HepG2 (cell line): ENCODE results near the gene ADAMTSL4. TPM values are rescaled to one million over a fixed set of nuclear protein-coding genes. Genes with fewer than 3 reads are reported as not detected.

ENCODE experiments used
- GPN1 ChIP-seq: sonication (generic); formaldehyde crosslinking; IDR thresholded peaks from 2 replicates; pipeline ENCODE4 v1.5.1; 2020; ENCODE audit warnings: missing genetic modification reagents, borderline replicate concordance
- HIVEP1 ChIP-seq: sonication (generic); formaldehyde crosslinking; IDR thresholded peaks from 2 replicates; pipeline ENCODE4 v1.4.0; 2020; ENCODE audit warnings: mild to moderate bottlenecking, missing genetic modification reagents
- KDM5B ChIP-seq: sonication (generic); formaldehyde crosslinking; IDR thresholded peaks from 2 replicates; pipeline ENCODE4 v1.4.0; 2020; ENCODE audit warnings: missing genetic modification reagents, mild to moderate bottlenecking, borderline replicate concordance
- MAFK ChIP-seq, 2 experiments: IDR thresholded peaks in 1 of 2; conservative IDR thresholded peaks in 1 of 2; 2 replicates each; pipeline ENCODE4 v1.6.1; 2011; ENCODE audit warnings: improper control_type of control experiment in 2 of 2, low read length in 2 of 2
- SNAPC2 ChIP-seq: sonication (generic); formaldehyde crosslinking; IDR thresholded peaks from 2 replicates; pipeline ENCODE4 v1.8.1; 2022; ENCODE audit warnings: mild to moderate bottlenecking, missing genetic modification reagents
- SRY ChIP-seq: sonication (generic); formaldehyde crosslinking; IDR thresholded peaks from 2 replicates; pipeline ENCODE4 v1.8.0; 2022; ENCODE audit warnings: mild to moderate bottlenecking, missing genetic modification reagents
- SYNCRIP ChIP-seq: fragments of 200-400 bp; formaldehyde crosslinking; IDR thresholded peaks from 2 replicates; pipeline ENCODE4 v1.6.1; 2018; ENCODE audit warnings: mild to moderate bottlenecking, low read depth, low read length; ENCODE audit not compliant: insufficient read depth
- TCF7L2 ChIP-seq: IDR thresholded peaks from 2 replicates; pipeline ENCODE4 v1.6.1; 2011; ENCODE audit warnings: mild to moderate bottlenecking, low read depth, low read length, moderate library complexity
- ZNF501 ChIP-seq: sonication (generic); formaldehyde crosslinking; IDR thresholded peaks from 2 replicates; pipeline ENCODE4 v1.5.1; 2020; ENCODE audit warnings: mild to moderate bottlenecking, moderate library complexity, missing genetic modification reagents
- polyA plus RNA-seq, 8 experiments: library from polyadenylated mRNA; depleted of rRNA in 3 of 8; stranded (reverse) in 7 of 8; unstranded in 1 of 8; fragments of >200 nt; fragmentation: Illumina TruSeq in 4 of 8; extraction: Trizol in 4 of 8; gene quantifications; 2 replicates each; pipeline versions ENCODE4 v1.2.1 to v1.2.3, GENCODE V29; 2011 to 2016; ENCODE audit warnings: low read depth in 4 of 8, missing spikeins in 1 of 8, mixed read lengths in 1 of 8; ENCODE audit not compliant: insufficient read depth in 1 of 8
- total RNA-seq, 5 experiments: library from RNA; depleted of rRNA; stranded (reverse); fragments of >200 nt; fragmentation: Illumina TruSeq; extraction: Trizol; gene quantifications; 2 replicates each; pipeline ENCODE4 v1.2.3, GENCODE V29; 2016; ENCODE audit warnings: low read depth in 1 of 5
- TF ChIP-seq, protein P1 (sequence below): sonication (generic); formaldehyde crosslinking; IDR thresholded peaks from 2 replicates; pipeline ENCODE4 v1.4.0; 2020; ENCODE audit warnings: low read depth, mild to moderate bottlenecking, missing genetic modification reagents
- TF ChIP-seq, protein P2 (sequence below): sonication (generic); formaldehyde crosslinking; IDR thresholded peaks from 2 replicates; pipeline ENCODE4 v1.8.1; 2022; ENCODE audit warnings: mild to moderate bottlenecking, missing genetic modification reagents
- TF ChIP-seq, protein P3 (sequence below): sonication (generic); formaldehyde crosslinking; IDR thresholded peaks from 2 replicates; pipeline ENCODE4 v1.9.0; 2021; ENCODE audit warnings: mild to moderate bottlenecking, missing genetic modification reagents
- TF ChIP-seq, protein P4 (sequence below): sonication (generic); formaldehyde crosslinking; IDR thresholded peaks from 2 replicates; pipeline ENCODE4 v1.4.0; 2020; ENCODE audit warnings: missing genetic modification reagents, low read depth, mild to moderate bottlenecking, borderline replicate concordance
- TF ChIP-seq, protein P5 (sequence below): sonication (generic); formaldehyde crosslinking; IDR thresholded peaks from 2 replicates; pipeline ENCODE4 v1.4.0; 2020; ENCODE audit warnings: missing genetic modification reagents; ENCODE audit errors: not compliant biosample characterization
- TF ChIP-seq, protein P6 (sequence below): sonication (generic); formaldehyde crosslinking; IDR thresholded peaks from 2 replicates; pipeline ENCODE4 v1.4.0; 2020; ENCODE audit warnings: missing genetic modification reagents, borderline replicate concordance

Gene ADAMTSL4
- total and polyA plus RNA-seq, 2 of the 13 experiments (the other 11 are each of a cell fraction or from before 2014, with no cell fraction given), result 3.9 to 16.4 TPM

DNA sequence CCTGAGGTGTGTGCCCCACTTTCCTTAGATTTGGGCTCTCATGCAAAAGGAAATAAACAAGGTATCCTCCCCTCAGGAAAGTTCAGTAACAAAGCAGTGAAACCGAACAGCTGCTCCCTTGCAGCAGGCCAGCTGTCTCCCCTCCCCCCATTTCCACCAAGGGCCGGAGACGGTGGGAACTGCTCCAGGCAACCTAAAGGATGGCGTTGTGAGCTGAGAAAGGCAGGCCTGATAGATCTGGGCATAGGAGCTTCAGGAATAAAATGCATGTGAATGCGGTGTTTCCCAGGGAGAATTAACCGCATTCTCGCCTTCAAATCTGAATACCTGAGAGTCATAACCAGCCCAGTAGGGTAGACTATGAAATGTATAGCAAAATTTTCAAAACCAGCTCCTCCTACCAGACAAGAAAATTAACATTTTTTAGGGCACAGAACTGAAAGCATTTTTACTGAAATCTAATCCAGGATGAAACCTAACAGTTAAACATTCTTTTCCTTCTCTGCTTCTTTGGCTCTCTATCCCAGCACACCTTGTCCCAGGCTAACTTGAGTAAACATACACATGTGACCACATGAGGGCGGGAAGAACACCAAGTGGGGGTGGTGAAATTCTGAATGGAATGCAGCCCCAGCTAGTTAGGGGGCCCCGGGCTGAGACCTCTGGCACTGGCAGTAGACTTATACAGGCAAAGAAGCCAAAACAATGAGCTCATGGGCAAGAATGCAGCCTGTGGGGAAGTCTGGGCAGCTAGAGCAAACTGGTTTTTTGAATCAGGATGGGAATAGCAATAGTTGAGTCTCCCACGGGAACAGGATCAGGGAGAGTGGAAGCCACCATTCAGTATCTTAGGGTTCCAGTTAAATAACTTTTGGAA is 18.7 kb downstream of the ADAMTSL4 start (continued):
- TF ChIP-seq, protein P1, sequence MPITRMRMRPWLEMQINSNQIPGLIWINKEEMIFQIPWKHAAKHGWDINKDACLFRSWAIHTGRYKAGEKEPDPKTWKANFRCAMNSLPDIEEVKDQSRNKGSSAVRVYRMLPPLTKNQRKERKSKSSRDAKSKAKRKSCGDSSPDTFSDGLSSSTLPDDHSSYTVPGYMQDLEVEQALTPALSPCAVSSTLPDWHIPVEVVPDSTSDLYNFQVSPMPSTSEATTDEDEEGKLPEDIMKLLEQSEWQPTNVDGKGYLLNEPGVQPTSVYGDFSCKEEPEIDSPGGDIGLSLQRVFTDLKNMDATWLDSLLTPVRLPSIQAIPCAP (CRISPR knock-in tag), result no peak
- TF ChIP-seq KDM5B (no peak), SNAPC2 (CRISPR knock-in tag) (no peak), HIVEP1 (CRISPR knock-in tag) (no peak), MAFK (conservative IDR thresholded peaks at IDR 0.05 in 1 of 2, IDR thresholded peaks at IDR 0.05 in 1 of 2; ENCODE audit: low read length in 2 of 2) (no peak), TCF7L2 (no peak), SRY (no peak), SYNCRIP (no peak), GPN1 (no peak), ZNF501 (CRISPR knock-in tag) (no peak)
- TF ChIP-seq, protein P2, sequence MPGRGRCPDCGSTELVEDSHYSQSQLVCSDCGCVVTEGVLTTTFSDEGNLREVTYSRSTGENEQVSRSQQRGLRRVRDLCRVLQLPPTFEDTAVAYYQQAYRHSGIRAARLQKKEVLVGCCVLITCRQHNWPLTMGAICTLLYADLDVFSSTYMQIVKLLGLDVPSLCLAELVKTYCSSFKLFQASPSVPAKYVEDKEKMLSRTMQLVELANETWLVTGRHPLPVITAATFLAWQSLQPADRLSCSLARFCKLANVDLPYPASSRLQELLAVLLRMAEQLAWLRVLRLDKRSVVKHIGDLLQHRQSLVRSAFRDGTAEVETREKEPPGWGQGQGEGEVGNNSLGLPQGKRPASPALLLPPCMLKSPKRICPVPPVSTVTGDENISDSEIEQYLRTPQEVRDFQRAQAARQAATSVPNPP, result no peak
- TF ChIP-seq, protein P3, sequence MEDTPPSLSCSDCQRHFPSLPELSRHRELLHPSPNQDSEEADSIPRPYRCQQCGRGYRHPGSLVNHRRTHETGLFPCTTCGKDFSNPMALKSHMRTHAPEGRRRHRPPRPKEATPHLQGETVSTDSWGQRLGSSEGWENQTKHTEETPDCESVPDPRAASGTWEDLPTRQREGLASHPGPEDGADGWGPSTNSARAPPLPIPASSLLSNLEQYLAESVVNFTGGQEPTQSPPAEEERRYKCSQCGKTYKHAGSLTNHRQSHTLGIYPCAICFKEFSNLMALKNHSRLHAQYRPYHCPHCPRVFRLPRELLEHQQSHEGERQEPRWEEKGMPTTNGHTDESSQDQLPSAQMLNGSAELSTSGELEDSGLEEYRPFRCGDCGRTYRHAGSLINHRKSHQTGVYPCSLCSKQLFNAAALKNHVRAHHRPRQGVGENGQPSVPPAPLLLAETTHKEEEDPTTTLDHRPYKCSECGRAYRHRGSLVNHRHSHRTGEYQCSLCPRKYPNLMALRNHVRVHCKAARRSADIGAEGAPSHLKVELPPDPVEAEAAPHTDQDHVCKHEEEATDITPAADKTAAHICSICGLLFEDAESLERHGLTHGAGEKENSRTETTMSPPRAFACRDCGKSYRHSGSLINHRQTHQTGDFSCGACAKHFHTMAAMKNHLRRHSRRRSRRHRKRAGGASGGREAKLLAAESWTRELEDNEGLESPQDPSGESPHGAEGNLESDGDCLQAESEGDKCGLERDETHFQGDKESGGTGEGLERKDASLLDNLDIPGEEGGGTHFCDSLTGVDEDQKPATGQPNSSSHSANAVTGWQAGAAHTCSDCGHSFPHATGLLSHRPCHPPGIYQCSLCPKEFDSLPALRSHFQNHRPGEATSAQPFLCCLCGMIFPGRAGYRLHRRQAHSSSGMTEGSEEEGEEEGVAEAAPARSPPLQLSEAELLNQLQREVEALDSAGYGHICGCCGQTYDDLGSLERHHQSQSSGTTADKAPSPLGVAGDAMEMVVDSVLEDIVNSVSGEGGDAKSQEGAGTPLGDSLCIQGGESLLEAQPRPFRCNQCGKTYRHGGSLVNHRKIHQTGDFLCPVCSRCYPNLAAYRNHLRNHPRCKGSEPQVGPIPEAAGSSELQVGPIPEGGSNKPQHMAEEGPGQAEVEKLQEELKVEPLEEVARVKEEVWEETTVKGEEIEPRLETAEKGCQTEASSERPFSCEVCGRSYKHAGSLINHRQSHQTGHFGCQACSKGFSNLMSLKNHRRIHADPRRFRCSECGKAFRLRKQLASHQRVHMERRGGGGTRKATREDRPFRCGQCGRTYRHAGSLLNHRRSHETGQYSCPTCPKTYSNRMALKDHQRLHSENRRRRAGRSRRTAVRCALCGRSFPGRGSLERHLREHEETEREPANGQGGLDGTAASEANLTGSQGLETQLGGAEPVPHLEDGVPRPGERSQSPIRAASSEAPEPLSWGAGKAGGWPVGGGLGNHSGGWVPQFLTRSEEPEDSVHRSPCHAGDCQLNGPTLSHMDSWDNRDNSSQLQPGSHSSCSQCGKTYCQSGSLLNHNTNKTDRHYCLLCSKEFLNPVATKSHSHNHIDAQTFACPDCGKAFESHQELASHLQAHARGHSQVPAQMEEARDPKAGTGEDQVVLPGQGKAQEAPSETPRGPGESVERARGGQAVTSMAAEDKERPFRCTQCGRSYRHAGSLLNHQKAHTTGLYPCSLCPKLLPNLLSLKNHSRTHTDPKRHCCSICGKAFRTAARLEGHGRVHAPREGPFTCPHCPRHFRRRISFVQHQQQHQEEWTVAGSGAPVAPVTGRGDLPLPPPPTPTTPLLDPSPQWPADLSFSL, result no peak
- TF ChIP-seq, protein P4, sequence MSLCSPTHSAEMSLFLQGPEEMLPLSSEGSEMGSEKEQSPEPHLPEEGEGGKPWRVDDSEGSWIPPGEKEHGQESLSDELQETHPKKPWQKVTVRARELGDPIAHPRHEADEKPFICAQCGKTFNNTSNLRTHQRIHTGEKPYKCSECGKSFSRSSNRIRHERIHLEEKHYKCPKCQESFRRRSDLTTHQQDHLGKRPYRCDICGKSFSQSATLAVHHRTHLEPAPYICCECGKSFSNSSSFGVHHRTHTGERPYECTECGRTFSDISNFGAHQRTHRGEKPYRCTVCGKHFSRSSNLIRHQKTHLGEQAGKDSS (CRISPR knock-in tag), result no peak
- TF ChIP-seq, protein P5, sequence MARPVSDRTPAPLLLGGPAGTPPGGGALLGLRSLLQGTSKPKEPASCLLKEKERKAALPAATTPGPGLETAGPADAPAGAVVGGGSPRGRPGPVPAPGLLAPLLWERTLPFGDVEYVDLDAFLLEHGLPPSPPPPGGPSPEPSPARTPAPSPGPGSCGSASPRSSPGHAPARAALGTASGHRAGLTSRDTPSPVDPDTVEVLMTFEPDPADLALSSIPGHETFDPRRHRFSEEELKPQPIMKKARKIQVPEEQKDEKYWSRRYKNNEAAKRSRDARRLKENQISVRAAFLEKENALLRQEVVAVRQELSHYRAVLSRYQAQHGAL (CRISPR knock-in tag), result no peak
- TF ChIP-seq, protein P6, sequence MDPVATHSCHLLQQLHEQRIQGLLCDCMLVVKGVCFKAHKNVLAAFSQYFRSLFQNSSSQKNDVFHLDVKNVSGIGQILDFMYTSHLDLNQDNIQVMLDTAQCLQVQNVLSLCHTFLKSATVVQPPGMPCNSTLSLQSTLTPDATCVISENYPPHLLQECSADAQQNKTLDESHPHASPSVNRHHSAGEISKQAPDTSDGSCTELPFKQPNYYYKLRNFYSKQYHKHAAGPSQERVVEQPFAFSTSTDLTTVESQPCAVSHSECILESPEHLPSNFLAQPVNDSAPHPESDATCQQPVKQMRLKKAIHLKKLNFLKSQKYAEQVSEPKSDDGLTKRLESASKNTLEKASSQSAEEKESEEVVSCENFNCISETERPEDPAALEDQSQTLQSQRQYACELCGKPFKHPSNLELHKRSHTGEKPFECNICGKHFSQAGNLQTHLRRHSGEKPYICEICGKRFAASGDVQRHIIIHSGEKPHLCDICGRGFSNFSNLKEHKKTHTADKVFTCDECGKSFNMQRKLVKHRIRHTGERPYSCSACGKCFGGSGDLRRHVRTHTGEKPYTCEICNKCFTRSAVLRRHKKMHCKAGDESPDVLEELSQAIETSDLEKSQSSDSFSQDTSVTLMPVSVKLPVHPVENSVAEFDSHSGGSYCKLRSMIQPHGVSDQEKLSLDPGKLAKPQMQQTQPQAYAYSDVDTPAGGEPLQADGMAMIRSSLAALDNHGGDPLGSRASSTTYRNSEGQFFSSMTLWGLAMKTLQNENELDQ (CRISPR knock-in tag), result no peak
